Natural killer cell (primary cell): Measurements from ENCODE around the gene KAT6B. TPM values are rescaled to one million over a fixed set of nuclear protein-coding genes. Genes with fewer than 3 reads are reported as not detected.

Source experiments
- ATAC-seq, 3 donors: fragments of 150-1000 bp in 2 of 3; fragments of 200-7000 bp in 1 of 3; cut with Tn5 transposase; 1 replicate in 1 of 3; 2 replicates in 2 of 3; pipeline ENCODE4 v1.10.0; 2021; ENCODE audit warnings: mild to moderate bottlenecking in 2 of 3, moderate library complexity in 2 of 3
- DNase-seq, 2 donors: peaks; one replicate each; pipeline versions ENCODE4 v3.0.0 to v3.0.0-alpha.2; 2013 to 2021; ENCODE audit warnings: mixed read lengths in 1 of 2
- H3K27ac ChIP-seq: one replicate; pipeline ENCODE4 v1.5.1; 2013; ENCODE audit warnings: mild to moderate bottlenecking, low read length
- H3K27me3 ChIP-seq: one replicate; pipeline ENCODE4 v1.6.1; 2013; ENCODE audit warnings: low read length; ENCODE audit not compliant: control insufficient read depth, insufficient read depth
- H3K36me3 ChIP-seq: one replicate; pipeline ENCODE4 v1.6.1; 2013; ENCODE audit warnings: low read length; ENCODE audit not compliant: control insufficient read depth, insufficient read depth
- H3K4me1 ChIP-seq: one replicate; pipeline ENCODE4 v1.6.1; 2013; ENCODE audit warnings: low read length; ENCODE audit not compliant: control insufficient read depth, insufficient read depth
- H3K4me3 ChIP-seq: one replicate; pipeline ENCODE4 v1.5.1; 2013; ENCODE audit warnings: low read length
- H3K9me3 ChIP-seq: one replicate; pipeline ENCODE4 v1.6.1; 2013; ENCODE audit warnings: low read length; ENCODE audit not compliant: control insufficient read depth, insufficient read depth
- H3K27ac Mint-ChIP-seq, 2 donors: one replicate each; pipeline ENCODE4 v1.8.0; 2022; ENCODE audit warnings: mild to moderate bottlenecking in 2 of 2, mixed read lengths in 2 of 2, moderate library complexity in 1 of 2
- H3K27me3 Mint-ChIP-seq, 2 donors: one replicate each; pipeline ENCODE4 v1.8.0; 2022; ENCODE audit warnings: low read depth in 2 of 2, mixed read lengths in 2 of 2
- H3K36me3 Mint-ChIP-seq: one replicate; pipeline ENCODE4 v1.8.0; 2022; ENCODE audit warnings: mixed read lengths
- H3K4me1 Mint-ChIP-seq, 2 donors: one replicate each; pipeline ENCODE4 v1.8.0; 2022; ENCODE audit warnings: mixed read lengths in 2 of 2
- H3K4me3 Mint-ChIP-seq: one replicate; pipeline ENCODE4 v1.8.0; 2022; ENCODE audit warnings: mild to moderate bottlenecking, moderate library complexity, mixed read lengths
- H3K9me3 Mint-ChIP-seq, 2 donors: one replicate each; pipeline ENCODE4 v1.8.0; 2022; ENCODE audit warnings: mixed read lengths in 2 of 2
- WGBS: methylation state at CpG from one replicate; pipeline ENCODE4 v1.1.7; 2013; ENCODE audit warnings: missing lambda C conversion rate; ENCODE audit not compliant: insufficient coverage; 5-methylcytosine and 5-hydroxymethylcytosine counted together
- intact Hi-C: fragments of 100-400 bp; cut with micrococcal nuclease; formaldehyde crosslinking; loops from one replicate; pipeline ENCODE4 v1.14.2; 2022
- total RNA-seq, 4 donors: library from RNA; stranded (reverse); fragments of 120-200 nt in 1 of 4; gene quantifications; one replicate each; pipeline versions ENCODE4 v1.2.3 to v1.2.4, GENCODE V29; 2013 to 2022
- TF ChIP-seq, protein P1 (sequence below): fragments of 200-600 bp; IDR thresholded peaks from one replicate; pipeline ENCODE4 v1.8.0; 2022; ENCODE audit warnings: antibody characterized with exemption

Gene KAT6B
- total RNA-seq, 3 donors from 2014 or later (not counting 1 experiment from before 2014, with no cell fraction given) = 117 to 133 (median 121) TPM

DNA sequence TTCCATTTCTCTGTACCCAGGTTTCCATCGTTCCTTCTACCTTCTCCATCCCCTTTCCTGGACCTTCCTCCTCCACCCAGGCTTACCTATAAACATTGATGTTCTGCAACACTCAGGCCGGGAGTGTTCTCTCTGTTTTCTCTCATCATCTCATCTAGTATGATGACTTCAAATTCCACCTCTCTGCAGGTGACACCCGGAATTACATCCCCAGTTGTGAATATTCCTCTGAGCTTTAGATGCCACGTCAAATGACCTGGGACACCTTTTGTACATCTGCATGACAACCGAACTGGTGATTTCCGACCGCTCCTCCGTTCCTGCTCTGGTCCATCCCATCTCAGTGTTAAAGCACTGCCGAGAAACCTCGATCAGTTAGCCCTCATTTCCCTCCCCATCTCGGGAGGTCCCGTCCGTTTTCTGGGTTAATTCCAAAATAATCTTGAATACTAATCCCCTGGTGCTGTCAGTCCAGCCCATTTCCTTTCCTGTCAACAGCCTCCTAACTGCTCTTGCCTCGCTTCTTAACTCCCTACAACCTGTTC lies 208.4 kb downstream of the KAT6B start:
- no peak overlapping the region for H3K4me3 Mint-ChIP-seq
- no peaks in the 10 kb centered on the region for H3K9me3 Mint-ChIP-seq
- Histone ChIP-seq H3K36me3 (peaks cover 19% of the 10 kb centered on the region), H3K27me3 (no peaks in the 10 kb centered on the region), H3K9me3 (no peaks in the 10 kb centered on the region), H3K4me3 (no peak overlapping the region), H3K27ac (no peak overlapping the region), H3K4me1 (no peaks in the 10 kb centered on the region)
- DNase-seq (no peak), ATAC-seq (no peak)
- TF ChIP-seq, protein P1, sequence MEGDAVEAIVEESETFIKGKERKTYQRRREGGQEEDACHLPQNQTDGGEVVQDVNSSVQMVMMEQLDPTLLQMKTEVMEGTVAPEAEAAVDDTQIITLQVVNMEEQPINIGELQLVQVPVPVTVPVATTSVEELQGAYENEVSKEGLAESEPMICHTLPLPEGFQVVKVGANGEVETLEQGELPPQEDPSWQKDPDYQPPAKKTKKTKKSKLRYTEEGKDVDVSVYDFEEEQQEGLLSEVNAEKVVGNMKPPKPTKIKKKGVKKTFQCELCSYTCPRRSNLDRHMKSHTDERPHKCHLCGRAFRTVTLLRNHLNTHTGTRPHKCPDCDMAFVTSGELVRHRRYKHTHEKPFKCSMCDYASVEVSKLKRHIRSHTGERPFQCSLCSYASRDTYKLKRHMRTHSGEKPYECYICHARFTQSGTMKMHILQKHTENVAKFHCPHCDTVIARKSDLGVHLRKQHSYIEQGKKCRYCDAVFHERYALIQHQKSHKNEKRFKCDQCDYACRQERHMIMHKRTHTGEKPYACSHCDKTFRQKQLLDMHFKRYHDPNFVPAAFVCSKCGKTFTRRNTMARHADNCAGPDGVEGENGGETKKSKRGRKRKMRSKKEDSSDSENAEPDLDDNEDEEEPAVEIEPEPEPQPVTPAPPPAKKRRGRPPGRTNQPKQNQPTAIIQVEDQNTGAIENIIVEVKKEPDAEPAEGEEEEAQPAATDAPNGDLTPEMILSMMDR = no peak
- 95% methylated on average over 14 of the region's 14 CpGs for WGBS
- intact Hi-C loops = no loop called here
- no peaks in the 10 kb centered on the region for H3K36me3 Mint-ChIP-seq
- H3K27ac Mint-ChIP-seq = peak overlapping the region; percentile 4 to 10
- peaks cover 17 to 22% of the 10 kb centered on the region in 2 donors for H3K4me1 Mint-ChIP-seq
- H3K27me3 Mint-ChIP-seq = no peaks in the 10 kb centered on the region

DNA sequence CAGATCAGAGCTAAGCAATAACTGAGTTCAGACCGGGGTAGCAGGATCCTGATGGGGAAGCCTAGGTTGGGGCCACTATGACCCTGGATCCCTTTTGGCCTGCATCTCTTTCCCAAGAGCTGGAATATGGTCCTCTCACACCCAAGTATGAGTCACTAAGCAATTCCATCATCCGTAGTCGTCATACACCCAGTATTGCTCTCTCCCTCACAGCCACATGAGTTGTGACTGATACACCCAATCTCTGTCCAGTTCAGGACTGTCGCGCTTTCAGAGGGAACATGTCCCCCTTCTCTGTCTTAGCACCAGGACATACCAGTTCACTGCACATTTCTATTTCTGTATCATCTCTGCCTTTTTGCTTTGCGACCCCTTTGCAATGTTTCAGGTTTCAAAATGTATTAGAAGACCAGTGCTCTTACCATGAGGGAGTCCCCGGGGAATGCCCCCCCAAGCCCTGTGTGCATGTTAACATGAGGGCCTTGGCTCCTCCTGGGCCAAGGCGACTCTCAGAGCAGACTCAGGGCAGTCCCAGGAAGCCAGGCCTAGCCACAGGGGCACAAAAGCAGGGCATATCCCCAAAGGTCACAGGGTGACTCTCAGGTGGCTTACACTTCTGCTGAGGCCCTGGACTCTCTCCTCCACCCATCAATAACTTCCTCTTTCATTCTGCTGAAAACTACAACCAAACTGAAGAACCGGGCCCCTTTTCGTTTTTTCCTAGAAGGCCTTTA lies 209.7 kb downstream of the KAT6B start:
- Histone ChIP-seq H3K4me1 (no peaks in the 10 kb centered on the region), H3K36me3 (peaks cover 6% of the 10 kb centered on the region), H3K4me3 (no peak overlapping the region), H3K27me3 (no peaks in the 10 kb centered on the region), H3K27ac (no peak overlapping the region), H3K9me3 (no peaks in the 10 kb centered on the region)
- intact Hi-C loops = no loop called here
- no peak for DNase-seq
- ATAC-seq = no peak
- Mint-ChIP-seq H3K9me3 (no peaks in the 10 kb centered on the region), H3K4me3 (no peak overlapping the region), H3K27ac (peak overlapping the region in 1 of 2 donors; percentile 44), H3K27me3 (no peaks in the 10 kb centered on the region), H3K4me1 (peaks cover 17 to 22% of the 10 kb centered on the region in 2 donors), H3K36me3 (no peaks in the 10 kb centered on the region)
- WGBS = 85% methylated on average over 10 of the region's 10 CpGs
- TF ChIP-seq, protein P1 = no peak

DNA sequence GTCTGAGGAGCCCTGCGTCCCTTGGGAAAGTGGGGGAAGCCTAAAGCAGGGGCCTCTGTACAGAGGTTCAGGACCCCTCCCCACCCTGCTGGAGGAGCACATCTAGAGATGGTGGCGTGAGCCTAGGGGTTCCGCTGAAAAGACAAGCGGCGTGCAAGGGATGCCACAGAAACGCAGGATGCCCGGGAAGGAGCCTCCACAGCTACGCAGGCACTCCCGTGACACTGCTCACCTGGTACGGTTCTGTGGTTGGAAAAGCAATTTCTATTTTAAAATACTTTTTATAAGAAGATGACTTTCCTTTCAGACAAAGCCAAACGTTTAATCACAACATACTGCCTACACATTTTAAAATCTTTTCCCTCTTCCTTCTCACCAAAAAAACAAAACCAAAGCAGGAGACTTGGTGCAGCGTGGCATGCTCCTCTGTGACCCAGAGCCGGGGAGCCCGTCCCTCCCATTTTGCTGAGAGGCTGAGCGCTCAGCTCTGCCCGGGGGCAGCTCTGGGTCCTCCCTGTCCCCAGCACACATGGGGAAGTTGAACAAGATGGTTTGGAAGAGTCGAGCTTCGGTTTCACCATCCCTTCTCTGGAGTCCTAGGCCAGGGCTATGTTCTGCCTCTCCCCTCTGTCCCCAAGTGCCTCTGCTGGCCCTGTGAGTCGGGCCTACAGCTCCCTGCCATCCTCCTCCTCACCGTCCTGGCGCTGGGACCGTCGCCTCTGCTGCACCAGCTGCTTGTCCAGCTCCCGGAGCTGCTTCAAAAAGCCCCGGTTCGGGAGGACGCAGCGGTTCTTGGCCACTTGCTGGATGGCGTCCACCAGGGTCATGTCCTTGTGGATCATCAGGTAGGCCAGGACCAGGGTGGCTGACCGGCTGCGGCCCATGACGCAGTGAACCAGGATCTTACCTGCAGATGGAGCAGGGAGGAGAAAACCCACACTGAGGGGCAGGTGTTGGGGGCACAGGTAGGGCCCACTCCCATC lies 211.1 kb downstream of the KAT6B start:
- Mint-ChIP-seq H3K36me3 (no peaks in the 10 kb centered on the region), H3K4me1 (peaks cover 17 to 22% of the 10 kb centered on the region in 2 donors), H3K27me3 (no peaks in the 10 kb centered on the region), H3K9me3 (no peaks in the 10 kb centered on the region), H3K4me3 (no peak overlapping the region), H3K27ac (no peak overlapping the region)
- no peaks in the 10 kb centered on the region for H3K27me3 ChIP-seq
- TF ChIP-seq, protein P1 = no peak
- intact Hi-C loops = no loop called here
- no peak overlapping the region for H3K4me3 ChIP-seq
- H3K27ac ChIP-seq = no peak overlapping the region
- H3K4me1 ChIP-seq = no peaks in the 10 kb centered on the region
- no peaks in the 10 kb centered on the region for H3K9me3 ChIP-seq
- peak in 1 of 3 donors; percentile 10 for ATAC-seq
- 94% methylated on average over 32 of the region's 32 CpGs for WGBS
- H3K36me3 ChIP-seq = peaks cover 3% of the 10 kb centered on the region
- DNase-seq = no peak
